Bronchial epithelial cell (primary cell): ENCODE measurements around the gene KRT25. TPM values are rescaled to one million over a fixed set of nuclear protein-coding genes. Genes with fewer than 3 reads are reported as not detected.

Experiments
- DNase-seq: peaks from one replicate; pipeline ENCODE4 v3.0.0-alpha.2; 2010; ENCODE audit warnings: low read depth
- FAIRE-seq: peaks from 2 replicates; lab custom pipeline; 2011; peaks lifted over from hg19 to GRCh38; lab: Jason Lieb, UNC
- H3K27me3 ChIP-seq: 2 replicates; pipeline ENCODE4 v1.5.1; 2011; ENCODE audit warnings: low read length; ENCODE audit not compliant: control insufficient read depth, insufficient read depth
- H3K36me3 ChIP-seq: 2 replicates; pipeline ENCODE4 v1.5.1; 2011; ENCODE audit warnings: low read length; ENCODE audit not compliant: control insufficient read depth, insufficient read depth
- H3K4me3 ChIP-seq: 2 replicates; pipeline ENCODE4 v1.5.1; 2011; ENCODE audit warnings: mild to moderate bottlenecking, low read depth, low read length, control low read depth
- CTCF ChIP-seq: IDR thresholded peaks from 2 replicates; pipeline ENCODE4 v1.5.1; 2011; ENCODE audit warnings: mild to moderate bottlenecking, moderate library complexity, low read length, control low read depth, inconsistent platforms; ENCODE audit not compliant: insufficient read depth, severe bottlenecking
- total RNA-seq: library from RNA; depleted of rRNA; stranded (reverse); fragments of >200 nt; gene quantifications from 2 replicates; pipeline ENCODE4 v1.2.1, GENCODE V29; 2014

The KRT25 gene
- not detected in 2 replicates for total RNA-seq

GRCh38 chr17:40755231-40755630, at the start of gene KRT25:
KRT25 (minus strand) TSS chr17:40755331; CDS start chr17:40755271, 60 bp downstream.
- H3K27me3 ChIP-seq: no peaks in the 10 kb centered on the region
- TF ChIP-seq CTCF: no peak
- no peak for DNase-seq
- no peak within 1 kb of the TSS for H3K4me3 ChIP-seq
- no peaks in the 10 kb centered on the region for H3K36me3 ChIP-seq
- FAIRE-seq: peak; percentile 32

GRCh38 chr17:40803617-40804082, 48.5 kb upstream of the KRT25 start:
- TF ChIP-seq CTCF: peak; percentile 81
- Histone ChIP-seq H3K4me3 (no peak overlapping the region), H3K27me3 (no peaks in the 10 kb centered on the region), H3K36me3 (no peaks in the 10 kb centered on the region)
- FAIRE-seq: no peak
- DNase-seq: peak; percentile 71

GRCh38 chr17:40801157-40801556, 46.0 kb upstream of the KRT25 start:
- no peak for DNase-seq
- Histone ChIP-seq H3K4me3 (no peak overlapping the region), H3K36me3 (no peaks in the 10 kb centered on the region), H3K27me3 (peaks cover 1% of the 10 kb centered on the region)
- no peak for FAIRE-seq
- TF ChIP-seq CTCF: no peak

GRCh38 chr17:40800381-40800780, 45.2 kb upstream of the KRT25 start:
- Histone ChIP-seq H3K36me3 (no peaks in the 10 kb centered on the region), H3K4me3 (no peak overlapping the region), H3K27me3 (peaks cover 3% of the 10 kb centered on the region)
- no peak for TF ChIP-seq CTCF
- DNase-seq: no peak
- FAIRE-seq: no peak

GRCh38 chr17:40799859-40800258, 44.7 kb upstream of the KRT25 start, which contains the start of gene KRT28:
KRT28 (minus strand) TSS chr17:40799959; CDS start chr17:40799893, 66 bp downstream.
- Histone ChIP-seq H3K36me3 (no peaks in the 10 kb centered on the region), H3K4me3 (no peak within 1 kb of the TSS), H3K27me3 (peaks cover 3% of the 10 kb centered on the region)
- DNase-seq: no peak
- no peak for FAIRE-seq
- TF ChIP-seq CTCF: no peak

- H3K27me3 ChIP-seq: peaks cover 10% of the 10 kb centered on the region
Observed at GRCh38 chr17:40796846-40797245, 41.7 kb upstream of the KRT25 start.

More at GRCh38 chr17:40796846-40797245, 41.7 kb upstream of the KRT25 start:
- FAIRE-seq (no peak), DNase-seq (no peak)
- TF ChIP-seq CTCF: no peak
- Histone ChIP-seq H3K36me3 (no peaks in the 10 kb centered on the region), H3K4me3 (no peak overlapping the region)
